ENCODE data around the gene CFAP46.

CFAP46 gene

GRCh38 chr10:132879408-132880127, 62.8 kb downstream of the CFAP46 start:
- DNase-seq, result no peak

GRCh38 chr10:132878730-132879407, 63.5 kb downstream of the CFAP46 start:
- DNase-seq, result no peak

GRCh38 chr10:132878091-132878729, 64.2 kb downstream of the CFAP46 start:
- DNase-seq, result no peak

GRCh38 chr10:132877473-132877872, 64.9 kb downstream of the CFAP46 start:
- no peak for DNase-seq

- no peak for DNase-seq
These were observed 65.4 kb downstream of the CFAP46 start for GRCh38 chr10:132876993-132877431.

- no peak for DNase-seq
These were observed 66.1 kb downstream of the CFAP46 start for GRCh38 chr10:132876131-132876860.

- no peak for DNase-seq
These were observed 66.9 kb downstream of the CFAP46 start for GRCh38 chr10:132875435-132875834.

GRCh38 chr10:132873395-132873794, 69.0 kb downstream of the CFAP46 start:
- DNase-seq, result no peak

- no peak for DNase-seq
These were observed 69.7 kb downstream of the CFAP46 start for GRCh38 chr10:132872658-132873057.

GRCh38 chr10:132870426-132870825, 71.9 kb downstream of the CFAP46 start:
- no peak for DNase-seq

GRCh38 chr10:132869621-132870020, 72.7 kb downstream of the CFAP46 start:
- DNase-seq, result no peak

- DNase-seq, result no peak
These were observed 73.4 kb downstream of the CFAP46 start for GRCh38 chr10:132868995-132869394.

- DNase-seq, result no peak
These were observed 74.3 kb downstream of the CFAP46 start for GRCh38 chr10:132867801-132868644.

- no peak for DNase-seq
These were observed 75.6 kb downstream of the CFAP46 start for GRCh38 chr10:132866601-132867381.

GRCh38 chr10:132865851-132866600, 76.3 kb downstream of the CFAP46 start:
- DNase-seq, result no peak

- no peak for DNase-seq
These were observed 77.2 kb downstream of the CFAP46 start for GRCh38 chr10:132865171-132865631.

- no peak for DNase-seq
These were observed 79.6 kb downstream of the CFAP46 start for GRCh38 chr10:132862485-132863420.

GRCh38 chr10:132861884-132862461, 80.4 kb downstream of the CFAP46 start:
- no peak for DNase-seq

- DNase-seq, result no peak
These were observed 81.2 kb downstream of the CFAP46 start for GRCh38 chr10:132861116-132861691.
